ENCODE data around the gene TSPAN13. TPM values are rescaled to one million over a fixed set of nuclear protein-coding genes. Genes with fewer than 3 reads are reported as not detected.

TSPAN13 gene
- total RNA-seq, 1 experiment from 2014 or later = 208 TPM

DNA sequence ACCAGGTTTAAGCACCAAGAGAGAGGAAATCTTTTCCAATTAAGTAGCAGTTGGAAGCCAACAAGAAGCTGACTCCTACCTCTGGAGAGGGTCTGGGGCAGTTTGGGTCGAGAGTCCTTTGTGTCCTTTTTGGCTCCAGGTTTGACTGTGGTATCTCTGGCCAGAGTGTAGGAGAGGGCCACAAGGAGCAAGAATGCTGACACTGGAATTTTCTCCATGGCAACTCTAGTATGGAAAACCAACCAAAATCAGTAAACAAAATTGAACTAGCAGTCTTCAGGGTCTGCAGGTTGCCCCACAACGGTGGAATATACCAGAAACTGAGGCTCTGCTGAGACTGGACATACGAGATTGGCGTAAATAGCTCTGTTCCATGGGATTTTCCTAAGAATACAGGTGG lies 48.0 kb downstream of the TSPAN13 start:
- TF ChIP-seq, protein P1, sequence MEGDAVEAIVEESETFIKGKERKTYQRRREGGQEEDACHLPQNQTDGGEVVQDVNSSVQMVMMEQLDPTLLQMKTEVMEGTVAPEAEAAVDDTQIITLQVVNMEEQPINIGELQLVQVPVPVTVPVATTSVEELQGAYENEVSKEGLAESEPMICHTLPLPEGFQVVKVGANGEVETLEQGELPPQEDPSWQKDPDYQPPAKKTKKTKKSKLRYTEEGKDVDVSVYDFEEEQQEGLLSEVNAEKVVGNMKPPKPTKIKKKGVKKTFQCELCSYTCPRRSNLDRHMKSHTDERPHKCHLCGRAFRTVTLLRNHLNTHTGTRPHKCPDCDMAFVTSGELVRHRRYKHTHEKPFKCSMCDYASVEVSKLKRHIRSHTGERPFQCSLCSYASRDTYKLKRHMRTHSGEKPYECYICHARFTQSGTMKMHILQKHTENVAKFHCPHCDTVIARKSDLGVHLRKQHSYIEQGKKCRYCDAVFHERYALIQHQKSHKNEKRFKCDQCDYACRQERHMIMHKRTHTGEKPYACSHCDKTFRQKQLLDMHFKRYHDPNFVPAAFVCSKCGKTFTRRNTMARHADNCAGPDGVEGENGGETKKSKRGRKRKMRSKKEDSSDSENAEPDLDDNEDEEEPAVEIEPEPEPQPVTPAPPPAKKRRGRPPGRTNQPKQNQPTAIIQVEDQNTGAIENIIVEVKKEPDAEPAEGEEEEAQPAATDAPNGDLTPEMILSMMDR (IDR thresholded peaks at IDR 0.05; ENCODE audit: insufficient read depth in 1 of 2, low read depth in 1 of 2, low read length in 1 of 2, severe bottlenecking in 1 of 2, unreplicated experiment in 1 of 2) = no peak
- Mint-ChIP-seq H3K4me1 (ENCODE audit: low read depth, unreplicated experiment) (peaks cover 16% of the 10 kb centered on the region), H3K36me3 (ENCODE audit: insufficient read depth, unreplicated experiment) (peaks cover 12% of the 10 kb centered on the region), H3K27ac (ENCODE audit: unreplicated experiment) (peak overlapping the region; percentile 13), H3K27me3 (ENCODE audit: insufficient read depth, unreplicated experiment) (no peaks in the 10 kb centered on the region), H3K9me3 (ENCODE audit: unreplicated experiment) (no peaks in the 10 kb centered on the region), H3K4me3 (ENCODE audit: unreplicated experiment) (peak overlapping the region; percentile 20)
- POLR2A ChIA-PET = interaction anchor here (0.6 to 1.0 kb wide), 3 partner anchors 25 to 496 kb away, joined by 3 to 5 read pairs (median 4); no protein-coding TSS in a partner anchor
- H3K4me1 ChIP-seq = peaks cover 34% of the 10 kb centered on the region
- no peak for DNase-seq
- H3K27me3 ChIP-seq (replicated peaks; ENCODE audit: control insufficient read depth, insufficient read depth, low read length) = no peaks in the 10 kb centered on the region
- H3K36me3 ChIP-seq (ENCODE audit: control insufficient read depth, insufficient read depth, low read length) = peaks cover 9% of the 10 kb centered on the region
- no TSS peak for BruUV-seq (replicated peaks)
- intact Hi-C loops (cut with micrococcal nuclease; ENCODE audit: unreplicated experiment) = loop anchor here (1.0 to 5.0 kb wide), 4 partner anchors 90 to 496 kb away; partner anchors contain the start of gene AHR
- H3K4me3 ChIP-seq (ENCODE audit: low read depth, low read length) = no peak overlapping the region
- no peaks in the 10 kb centered on the region for H3K9me3 ChIP-seq
- CTCF ChIA-PET = interaction anchor here (0.5 to 3.3 kb wide), 10 partner anchors 8 to 269 kb away, joined by 3 to 23 read pairs (median 6); no protein-coding TSS in a partner anchor

DNA sequence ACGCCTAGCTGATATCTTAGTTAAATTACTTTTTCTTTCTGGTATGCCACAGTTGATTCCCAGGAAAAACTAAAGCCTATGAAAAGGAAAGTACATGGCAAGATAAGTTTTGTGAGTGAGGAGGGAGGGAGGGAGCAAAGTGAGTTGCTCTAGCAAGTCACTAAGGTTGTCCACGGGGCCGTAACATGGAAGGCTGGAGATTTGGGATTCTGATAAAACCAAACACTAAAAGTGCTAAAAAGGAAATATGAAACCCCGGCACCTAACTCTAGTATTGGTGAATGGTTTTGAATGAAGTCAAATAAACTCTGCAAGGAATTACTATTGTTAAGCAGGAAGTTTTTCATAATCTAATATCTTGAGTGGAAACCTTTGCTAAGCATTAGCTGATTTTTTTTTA lies 49.6 kb downstream of the TSPAN13 start:
- ChIA-PET POLR2A (no interaction called here), CTCF (interaction anchor here (2.0 to 3.3 kb wide), 2 partner anchors 108 to 115 kb away, joined by 7 to 23 read pairs; no protein-coding TSS in a partner anchor)
- no peaks in the 10 kb centered on the region for H3K27me3 ChIP-seq (replicated peaks; ENCODE audit: control insufficient read depth, insufficient read depth, low read length)
- intact Hi-C loops (cut with micrococcal nuclease; ENCODE audit: unreplicated experiment) = loop anchor here (5.0 kb wide), 1 partner anchor 494 kb away; the partner anchor contains the start of gene AHR
- H3K4me1 ChIP-seq = peaks cover 41% of the 10 kb centered on the region
- Mint-ChIP-seq H3K36me3 (ENCODE audit: insufficient read depth, unreplicated experiment) (peaks cover 8% of the 10 kb centered on the region), H3K4me1 (ENCODE audit: low read depth, unreplicated experiment) (peaks cover 24% of the 10 kb centered on the region), H3K27ac (ENCODE audit: unreplicated experiment) (no peak overlapping the region), H3K4me3 (ENCODE audit: unreplicated experiment) (peak overlapping the region; percentile 74), H3K9me3 (ENCODE audit: unreplicated experiment) (peaks cover 6% of the 10 kb centered on the region), H3K27me3 (ENCODE audit: insufficient read depth, unreplicated experiment) (no peaks in the 10 kb centered on the region)
- no peaks in the 10 kb centered on the region for H3K9me3 ChIP-seq
- no TSS peak for BruUV-seq (replicated peaks)
- no peak for DNase-seq
- peaks cover 7% of the 10 kb centered on the region for H3K36me3 ChIP-seq (ENCODE audit: control insufficient read depth, insufficient read depth, low read length)
- TF ChIP-seq, protein P1 (IDR thresholded peaks at IDR 0.05; ENCODE audit: insufficient read depth in 1 of 2, low read depth in 1 of 2, low read length in 1 of 2, severe bottlenecking in 1 of 2, unreplicated experiment in 1 of 2) = no peak
- H3K4me3 ChIP-seq (ENCODE audit: low read depth, low read length) = peak overlapping the region; percentile 42

DNA sequence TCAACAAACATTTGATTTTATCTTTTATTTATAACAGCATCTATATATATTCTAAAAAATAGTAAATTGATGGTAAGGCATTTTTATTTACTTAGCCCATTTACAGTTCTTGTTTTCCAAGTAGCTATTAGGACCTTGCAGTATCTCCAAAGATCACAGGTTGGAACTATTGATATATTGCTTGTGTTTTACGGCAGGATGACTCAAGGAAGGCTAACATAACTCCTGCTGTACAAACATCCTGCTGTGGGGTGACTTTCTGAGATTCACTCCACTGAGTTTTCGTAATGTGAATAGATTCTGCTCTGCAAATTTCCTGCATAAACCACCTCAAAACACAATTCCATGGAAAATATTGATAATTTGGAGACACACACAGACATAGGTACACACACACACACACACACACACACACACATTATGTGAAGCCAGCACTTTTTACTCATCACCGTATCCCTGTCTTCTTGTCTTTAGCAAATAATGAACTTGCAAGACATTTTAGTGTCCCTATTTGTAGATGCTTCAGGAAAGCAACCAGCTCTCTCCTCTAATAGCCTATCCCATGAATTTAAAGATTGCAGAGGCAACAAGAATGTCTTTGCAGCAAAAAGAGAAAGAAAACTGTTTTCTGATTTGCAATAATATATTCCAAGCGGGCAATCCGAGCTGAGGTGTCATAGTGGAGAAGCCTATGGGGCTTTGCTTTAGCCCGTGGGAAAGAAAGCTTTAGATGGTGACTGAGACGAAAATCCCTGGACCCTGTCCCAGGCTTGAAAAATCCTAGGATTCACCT lies 50.5 kb downstream of the TSPAN13 start:
- Mint-ChIP-seq H3K4me3 (ENCODE audit: unreplicated experiment) (peak overlapping the region; percentile 74), H3K4me1 (ENCODE audit: low read depth, unreplicated experiment) (peaks cover 27% of the 10 kb centered on the region), H3K27me3 (ENCODE audit: insufficient read depth, unreplicated experiment) (no peaks in the 10 kb centered on the region), H3K9me3 (ENCODE audit: unreplicated experiment) (peaks cover 8% of the 10 kb centered on the region), H3K36me3 (ENCODE audit: insufficient read depth, unreplicated experiment) (peaks cover 8% of the 10 kb centered on the region), H3K27ac (ENCODE audit: unreplicated experiment) (peak overlapping the region; percentile 92)
- peaks cover 50% of the 10 kb centered on the region for H3K4me1 ChIP-seq
- intact Hi-C loops (cut with micrococcal nuclease; ENCODE audit: unreplicated experiment) = loop anchor here (1.0 to 5.0 kb wide), 2 partner anchors 43 to 493 kb away; partner anchors contain the start of gene AHR
- peaks cover 6% of the 10 kb centered on the region for H3K36me3 ChIP-seq (ENCODE audit: control insufficient read depth, insufficient read depth, low read length)
- TF ChIP-seq, protein P1 (IDR thresholded peaks at IDR 0.05; ENCODE audit: insufficient read depth in 1 of 2, low read depth in 1 of 2, low read length in 1 of 2, severe bottlenecking in 1 of 2, unreplicated experiment in 1 of 2) = no peak
- CTCF ChIA-PET = interaction anchor here (1.0 to 3.3 kb wide), 3 partner anchors 46 to 114 kb away, joined by 4 to 23 read pairs (median 7); no protein-coding TSS in a partner anchor
- POLR2A ChIA-PET = no interaction called here
- H3K4me3 ChIP-seq (ENCODE audit: low read depth, low read length) = peak overlapping the region; percentile 42
- H3K9me3 ChIP-seq = no peaks in the 10 kb centered on the region
- BruUV-seq (replicated peaks) = TSS peak; percentile 58
- peak in 1 of 2 experiments; percentile 49 for DNase-seq
- no peaks in the 10 kb centered on the region for H3K27me3 ChIP-seq (replicated peaks; ENCODE audit: control insufficient read depth, insufficient read depth, low read length)
